ENCODE measurements around the gene TASOR. TPM values are rescaled to one million over a fixed set of nuclear protein-coding genes. Genes with fewer than 3 reads are reported as not detected.

The TASOR gene, protein sequence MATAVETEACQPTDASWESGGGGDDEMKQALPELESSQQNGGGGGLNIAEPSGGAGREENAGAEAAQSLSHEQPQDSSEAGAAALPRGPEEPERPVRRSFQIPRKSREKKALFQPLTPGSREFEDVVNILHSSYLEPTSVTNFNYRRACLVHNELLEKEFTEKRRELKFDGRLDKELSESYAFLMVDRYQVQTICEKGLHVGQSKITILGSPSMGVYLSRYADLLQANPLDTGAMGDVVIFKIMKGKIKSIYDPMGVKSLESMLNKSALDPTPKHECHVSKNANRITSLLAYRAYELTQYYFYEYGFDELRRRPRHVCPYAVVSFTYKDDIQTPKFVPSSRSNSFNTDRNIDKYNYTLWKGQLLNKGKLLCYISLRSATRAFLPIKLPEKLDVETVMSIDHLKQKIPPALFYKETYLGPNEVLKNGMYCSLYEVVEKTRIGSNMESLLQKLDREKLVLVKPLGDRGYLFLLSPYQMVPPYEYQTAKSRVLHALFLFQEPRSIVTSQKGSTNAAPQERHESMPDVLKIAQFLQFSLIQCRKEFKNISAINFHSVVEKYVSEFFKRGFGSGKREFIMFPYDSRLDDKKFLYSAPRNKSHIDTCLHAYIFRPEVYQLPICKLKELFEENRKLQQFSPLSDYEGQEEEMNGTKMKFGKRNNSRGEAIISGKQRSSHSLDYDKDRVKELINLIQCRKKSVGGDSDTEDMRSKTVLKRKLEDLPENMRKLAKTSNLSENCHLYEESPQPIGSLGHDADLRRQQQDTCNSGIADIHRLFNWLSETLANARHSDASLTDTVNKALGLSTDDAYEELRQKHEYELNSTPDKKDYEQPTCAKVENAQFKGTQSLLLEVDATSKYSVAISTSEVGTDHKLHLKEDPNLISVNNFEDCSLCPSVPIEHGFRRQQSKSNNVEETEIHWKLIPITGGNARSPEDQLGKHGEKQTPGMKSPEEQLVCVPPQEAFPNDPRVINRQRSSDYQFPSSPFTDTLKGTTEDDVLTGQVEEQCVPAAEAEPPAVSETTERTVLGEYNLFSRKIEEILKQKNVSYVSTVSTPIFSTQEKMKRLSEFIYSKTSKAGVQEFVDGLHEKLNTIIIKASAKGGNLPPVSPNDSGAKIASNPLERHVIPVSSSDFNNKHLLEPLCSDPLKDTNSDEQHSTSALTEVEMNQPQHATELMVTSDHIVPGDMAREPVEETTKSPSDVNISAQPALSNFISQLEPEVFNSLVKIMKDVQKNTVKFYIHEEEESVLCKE (N-terminal part only)
- total RNA-seq (62.3 and 64.0 TPM in 2 replicates), polyA plus RNA-seq (9.3 and 14.2 TPM in 2 replicates)

DNA sequence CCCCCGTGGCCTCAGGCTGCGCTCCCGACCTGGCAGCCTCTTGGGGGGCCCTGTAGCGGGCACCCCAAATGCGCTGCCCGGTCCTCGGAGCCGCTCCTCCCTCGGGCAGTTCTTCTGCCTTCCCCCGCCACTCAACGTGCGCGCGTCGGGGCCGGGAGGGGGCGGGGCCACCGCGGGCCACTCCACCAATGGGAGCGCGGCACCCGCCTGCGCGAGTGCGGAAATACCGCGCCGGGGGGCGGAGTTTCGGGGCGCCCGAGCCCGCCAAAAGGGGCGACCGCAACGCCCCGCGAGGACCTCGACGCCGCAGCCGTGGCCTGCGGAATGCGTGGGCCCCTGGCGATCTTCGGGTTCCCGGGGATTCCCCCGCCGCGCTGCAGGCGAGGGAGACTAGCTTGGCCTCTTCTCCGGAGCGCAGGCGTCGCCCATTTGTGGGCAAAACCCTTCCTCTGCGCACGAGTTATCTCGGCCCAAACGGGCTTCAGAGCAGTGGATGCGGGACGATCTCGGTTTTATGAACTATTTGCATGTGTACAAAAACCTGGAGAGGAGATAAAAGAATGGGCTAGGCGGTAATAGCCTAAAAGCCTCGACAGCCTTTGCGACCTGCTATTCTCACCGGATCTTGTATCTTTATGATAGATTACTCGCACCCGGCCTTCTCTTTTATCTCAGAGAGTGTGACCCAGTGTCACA, at the start of gene TASOR:
TASOR (minus strand) TSS at position 144 of the 696 bp plus-strand sequence. CDS start 259 bp downstream, outside the sequence.
- peaks cover 3% of the 10 kb centered on the region for H3K4me1 ChIP-seq (ENCODE audit: insufficient read depth)
- H3K27me3 ChIP-seq: no peaks in the 10 kb centered on the region
- H3K9me3 ChIP-seq (ENCODE audit: low read depth): peaks cover 4% of the 10 kb centered on the region
- peak within 1 kb of the TSS; percentile 82 for H3K4me2 ChIP-seq
- DNase-seq (ENCODE audit: low spot score): peak; percentile 92
- no peaks in the 10 kb centered on the region for H3K36me3 ChIP-seq (replicated peaks; ENCODE audit: insufficient read depth, low read depth)
- H3K4me3 ChIP-seq: peak within 1 kb of the TSS; percentile 83
- TF ChIP-seq EZH2 (IDR thresholded peaks at IDR 0.05; ENCODE audit: borderline replicate concordance) (no peak), EZH2phosphoT487 (IDR thresholded peaks at IDR 0.05; ENCODE audit: low read depth, severe bottlenecking, unreplicated experiment) (no peak)
- TF ChIP-seq, protein P1, sequence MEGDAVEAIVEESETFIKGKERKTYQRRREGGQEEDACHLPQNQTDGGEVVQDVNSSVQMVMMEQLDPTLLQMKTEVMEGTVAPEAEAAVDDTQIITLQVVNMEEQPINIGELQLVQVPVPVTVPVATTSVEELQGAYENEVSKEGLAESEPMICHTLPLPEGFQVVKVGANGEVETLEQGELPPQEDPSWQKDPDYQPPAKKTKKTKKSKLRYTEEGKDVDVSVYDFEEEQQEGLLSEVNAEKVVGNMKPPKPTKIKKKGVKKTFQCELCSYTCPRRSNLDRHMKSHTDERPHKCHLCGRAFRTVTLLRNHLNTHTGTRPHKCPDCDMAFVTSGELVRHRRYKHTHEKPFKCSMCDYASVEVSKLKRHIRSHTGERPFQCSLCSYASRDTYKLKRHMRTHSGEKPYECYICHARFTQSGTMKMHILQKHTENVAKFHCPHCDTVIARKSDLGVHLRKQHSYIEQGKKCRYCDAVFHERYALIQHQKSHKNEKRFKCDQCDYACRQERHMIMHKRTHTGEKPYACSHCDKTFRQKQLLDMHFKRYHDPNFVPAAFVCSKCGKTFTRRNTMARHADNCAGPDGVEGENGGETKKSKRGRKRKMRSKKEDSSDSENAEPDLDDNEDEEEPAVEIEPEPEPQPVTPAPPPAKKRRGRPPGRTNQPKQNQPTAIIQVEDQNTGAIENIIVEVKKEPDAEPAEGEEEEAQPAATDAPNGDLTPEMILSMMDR (IDR thresholded peaks at IDR 0.05; ENCODE audit: poor library complexity): no peak
- peak within 1 kb of the TSS; percentile 99 for H2AFZ ChIP-seq
- peak within 1 kb of the TSS; percentile 100 for H3K27ac ChIP-seq
- H4K20me1 ChIP-seq (ENCODE audit: insufficient read depth, poor library complexity, severe bottlenecking): no peaks in the 10 kb centered on the region
- H3K9me2 ChIP-seq (replicated peaks; ENCODE audit: insufficient read depth): no peaks in the 10 kb centered on the region
- H3K79me2 ChIP-seq: peaks cover 43% of the 10 kb centered on the region
- WGBS (ENCODE audit: low lambda C conversion rate, missing lambda C conversion rate): 36% methylated on average over 58 of the region's 68 CpGs

DNA sequence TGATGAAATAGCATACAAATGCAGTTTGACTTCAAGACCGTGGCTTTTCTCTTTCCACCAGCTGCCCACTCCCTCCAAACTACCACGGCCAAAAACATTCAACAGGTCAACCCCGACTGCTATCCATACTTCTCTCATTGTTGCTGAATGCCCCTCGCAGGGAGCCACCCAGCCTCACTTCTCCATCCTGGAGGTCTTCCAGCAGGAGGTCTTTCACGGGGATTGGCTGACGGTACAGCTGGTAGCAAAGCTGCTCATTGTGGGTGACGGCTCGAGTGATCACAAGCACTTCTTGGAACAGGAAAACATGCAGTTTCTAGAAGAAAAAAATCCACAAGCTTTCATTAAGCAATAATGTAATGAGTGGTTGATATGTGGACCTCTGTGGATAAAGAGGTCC, 49.0 kb upstream of the TASOR start:
- no peak overlapping the region for H3K4me2 ChIP-seq
- WGBS (ENCODE audit: low lambda C conversion rate, missing lambda C conversion rate): 94% methylated on average over 8 of the region's 8 CpGs
- TF ChIP-seq EZH2 (IDR thresholded peaks at IDR 0.05; ENCODE audit: borderline replicate concordance) (no peak), EZH2phosphoT487 (IDR thresholded peaks at IDR 0.05; ENCODE audit: low read depth, severe bottlenecking, unreplicated experiment) (no peak)
- TF ChIP-seq, protein P1 (IDR thresholded peaks at IDR 0.05; ENCODE audit: poor library complexity): no peak
- no peaks in the 10 kb centered on the region for H3K79me2 ChIP-seq
- H3K36me3 ChIP-seq (replicated peaks; ENCODE audit: insufficient read depth, low read depth): no peaks in the 10 kb centered on the region
- H3K9me3 ChIP-seq (ENCODE audit: low read depth): no peaks in the 10 kb centered on the region
- H3K27ac ChIP-seq: no peak overlapping the region
- no peak overlapping the region for H3K4me3 ChIP-seq
- no peak overlapping the region for H2AFZ ChIP-seq
- H4K20me1 ChIP-seq (ENCODE audit: insufficient read depth, poor library complexity, severe bottlenecking): peaks cover 2% of the 10 kb centered on the region
- H3K27me3 ChIP-seq: no peaks in the 10 kb centered on the region
- H3K9me2 ChIP-seq (replicated peaks; ENCODE audit: insufficient read depth): no peaks in the 10 kb centered on the region
- no peak for DNase-seq (ENCODE audit: low spot score)
- H3K4me1 ChIP-seq (ENCODE audit: insufficient read depth): no peaks in the 10 kb centered on the region

GRCh38 chr3:56725175-56725574, 42.1 kb upstream of the TASOR start:
- Histone ChIP-seq H3K36me3 (replicated peaks; ENCODE audit: insufficient read depth, low read depth) (no peaks in the 10 kb centered on the region), H3K9me3 (ENCODE audit: low read depth) (no peaks in the 10 kb centered on the region), H3K4me2 (no peak overlapping the region), H4K20me1 (ENCODE audit: insufficient read depth, poor library complexity, severe bottlenecking) (no peaks in the 10 kb centered on the region), H2AFZ (no peak overlapping the region), H3K4me1 (ENCODE audit: insufficient read depth) (no peaks in the 10 kb centered on the region), H3K27ac (no peak overlapping the region), H3K27me3 (no peaks in the 10 kb centered on the region), H3K4me3 (no peak overlapping the region), H3K9me2 (replicated peaks; ENCODE audit: insufficient read depth) (no peaks in the 10 kb centered on the region), H3K79me2 (no peaks in the 10 kb centered on the region)
- 92% methylated on average over 3 of the region's 3 CpGs for WGBS (ENCODE audit: low lambda C conversion rate, missing lambda C conversion rate)
- DNase-seq (ENCODE audit: low spot score): no peak
- TF ChIP-seq EZH2 (IDR thresholded peaks at IDR 0.05; ENCODE audit: borderline replicate concordance) (no peak), EZH2phosphoT487 (IDR thresholded peaks at IDR 0.05; ENCODE audit: low read depth, severe bottlenecking, unreplicated experiment) (no peak)
- TF ChIP-seq, protein P1 (IDR thresholded peaks at IDR 0.05; ENCODE audit: poor library complexity): no peak

All from hepatocyte (in vitro differentiated cells).